Thyroid gland (tissue), 4 donors: Measurements from ENCODE around the gene RUSC1. TPM values are rescaled to one million over a fixed set of nuclear protein-coding genes. Genes with fewer than 3 reads are reported as not detected.

Experiments
- DNase-seq, 2 donors: peaks; one replicate each; pipeline ENCODE4 v3.0.0-alpha.2; 2019
- H3K27ac ChIP-seq, 3 donors: fragments of 200-600 bp; sonication (generic); 1 replicate in 2 of 3; 2 replicates in 1 of 3; pipeline ENCODE4 v1.5.1; 2016 to 2019; ENCODE audit warnings: mild to moderate bottlenecking in 1 of 3, moderate library complexity in 1 of 3
- H3K27me3 ChIP-seq: fragments of 200-600 bp; sonication (generic); one replicate; pipeline ENCODE4 v1.5.1; 2019
- H3K36me3 ChIP-seq, 2 donors: fragments of 200-600 bp; sonication (generic); one replicate each; pipeline ENCODE4 v1.5.1; 2016 to 2019
- H3K4me1 ChIP-seq, 2 donors: fragments of 200-600 bp; sonication (generic); one replicate each; pipeline ENCODE4 v1.5.1; 2017 to 2019
- H3K4me3 ChIP-seq, 3 donors: fragments of 200-600 bp; sonication (generic); replicated peaks in 1 of 3; 1 replicate in 2 of 3; 2 replicates in 1 of 3; pipeline ENCODE4 v1.5.1; 2016; ENCODE audit warnings: mild to moderate bottlenecking in 1 of 3
- H3K9me3 ChIP-seq: fragments of 200-600 bp; sonication (generic); one replicate; pipeline ENCODE4 v1.5.1; 2017
- POLR2A ChIP-seq, 2 donors: fragments of 450-650 bp; IDR thresholded peaks; one replicate each; pipeline ENCODE4 v1.6.1; 2017; ENCODE audit warnings: antibody characterized with exemption in 2 of 2, mild to moderate bottlenecking in 2 of 2, moderate library complexity in 1 of 2
- WGBS, 2 donors: methylation state at CpG; one replicate each; pipeline ENCODE4 v1.1.5; 2017; 5-methylcytosine and 5-hydroxymethylcytosine counted together
- intact Hi-C: fragments of 100-400 bp; cut with DNase I; formaldehyde crosslinking; loops from one replicate; pipeline ENCODE4 v1.15.1; 2023
- microRNA counts, 2 donors: library from miRNA; unstranded; fragments of <30 nt; microRNA quantifications; one replicate each; lab custom pipeline; 2016 to 2017
- microRNA-seq: library from miRNA; unstranded; fragments of <30 nt; microRNA quantifications from one replicate; pipeline ENCODE4, GENCODE V29; 2016
- small RNA-seq: library from RNA; depleted of rRNA; stranded (forward); fragments of <200 nt; gene quantifications from one replicate; pipeline ENCODE3, GENCODE V24; 2016
- total RNA-seq, 4 donors: library from RNA; depleted of rRNA; stranded (reverse); fragments of >200 nt; gene quantifications; one replicate each; pipeline ENCODE4 v1.2.3, GENCODE V29; 2016
- TF ChIP-seq, protein P1 (sequence below), 6 experiments: fragments of 200-600 bp in 3 of 6; fragments of 450-650 bp in 3 of 6; sonication (generic) in 3 of 6; IDR thresholded peaks; one replicate each; pipeline ENCODE4 v1.5.1; 2016 to 2019; ENCODE audit warnings: antibody characterized with exemption in 6 of 6, mild to moderate bottlenecking in 2 of 6, inconsistent platforms in 1 of 6, moderate library complexity in 1 of 6

The RUSC1 gene
- total RNA-seq, 4 donors from 2014 or later: 14.9 to 20.1 (median 16.9) TPM

DNA sequence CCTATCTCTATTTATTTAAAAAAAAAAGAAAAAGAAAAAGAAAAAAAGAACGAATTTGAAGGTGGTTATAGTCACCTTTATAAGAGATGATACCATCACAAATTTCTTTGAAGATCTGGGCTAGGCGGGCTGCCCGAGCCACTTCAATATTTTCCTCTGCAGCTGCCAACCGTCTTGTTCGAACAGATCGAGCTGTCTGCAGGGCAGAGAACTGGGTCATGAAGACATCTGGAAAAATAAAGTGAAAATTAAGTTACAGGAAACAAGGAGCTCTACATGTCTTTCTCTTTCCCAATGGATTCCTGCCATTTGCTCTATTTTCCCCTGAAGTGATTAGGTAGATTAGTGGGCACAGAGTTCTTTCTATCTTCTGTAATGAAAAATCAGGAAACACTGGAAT, 31.9 kb downstream of the RUSC1 start:
- intact Hi-C loops: no loop called here
- no peaks in the 10 kb centered on the region for H3K9me3 ChIP-seq

DNA sequence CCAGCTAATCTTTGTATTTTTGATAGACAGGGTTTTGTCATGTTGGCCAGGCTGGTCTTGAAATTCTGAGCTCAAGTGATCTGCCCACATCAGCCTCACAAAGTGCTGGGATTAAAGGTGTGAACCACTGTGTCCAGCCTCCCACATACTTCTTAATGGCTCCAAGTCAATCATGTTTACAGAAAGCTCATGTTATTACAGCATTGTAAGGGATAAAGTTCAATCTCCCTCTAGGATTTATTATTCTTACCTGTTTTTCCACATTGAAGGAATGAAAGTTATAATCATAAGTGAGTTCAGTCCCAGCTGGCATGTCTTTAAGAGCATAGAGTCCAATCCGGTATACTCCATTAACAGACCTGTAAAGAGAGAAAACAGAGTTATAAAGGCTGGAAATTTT, 39.4 kb downstream of the RUSC1 start:
- WGBS, 2 donors: 93 to 94% methylated on average over 1 of the region's 1 CpG
- H3K27ac ChIP-seq: no peak overlapping the region
- no peak for DNase-seq
- no peak overlapping the region for H3K4me3 ChIP-seq
- TF ChIP-seq, protein P1, sequence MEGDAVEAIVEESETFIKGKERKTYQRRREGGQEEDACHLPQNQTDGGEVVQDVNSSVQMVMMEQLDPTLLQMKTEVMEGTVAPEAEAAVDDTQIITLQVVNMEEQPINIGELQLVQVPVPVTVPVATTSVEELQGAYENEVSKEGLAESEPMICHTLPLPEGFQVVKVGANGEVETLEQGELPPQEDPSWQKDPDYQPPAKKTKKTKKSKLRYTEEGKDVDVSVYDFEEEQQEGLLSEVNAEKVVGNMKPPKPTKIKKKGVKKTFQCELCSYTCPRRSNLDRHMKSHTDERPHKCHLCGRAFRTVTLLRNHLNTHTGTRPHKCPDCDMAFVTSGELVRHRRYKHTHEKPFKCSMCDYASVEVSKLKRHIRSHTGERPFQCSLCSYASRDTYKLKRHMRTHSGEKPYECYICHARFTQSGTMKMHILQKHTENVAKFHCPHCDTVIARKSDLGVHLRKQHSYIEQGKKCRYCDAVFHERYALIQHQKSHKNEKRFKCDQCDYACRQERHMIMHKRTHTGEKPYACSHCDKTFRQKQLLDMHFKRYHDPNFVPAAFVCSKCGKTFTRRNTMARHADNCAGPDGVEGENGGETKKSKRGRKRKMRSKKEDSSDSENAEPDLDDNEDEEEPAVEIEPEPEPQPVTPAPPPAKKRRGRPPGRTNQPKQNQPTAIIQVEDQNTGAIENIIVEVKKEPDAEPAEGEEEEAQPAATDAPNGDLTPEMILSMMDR (IDR thresholded peaks at IDR 0.05): no peak
- TF ChIP-seq POLR2A (IDR thresholded peaks at IDR 0.05): no peak
- intact Hi-C loops: no loop called here
- no peaks in the 10 kb centered on the region for H3K4me1 ChIP-seq
- H3K9me3 ChIP-seq: no peaks in the 10 kb centered on the region
- H3K36me3 ChIP-seq: peaks cover 22 to 35% of the 10 kb centered on the region in 2 donors
- H3K27me3 ChIP-seq: no peaks in the 10 kb centered on the region

More for the DNA sequence above, 31.9 kb downstream of the RUSC1 start:
- Histone ChIP-seq H3K27me3 (no peaks in the 10 kb centered on the region), H3K4me3 (no peak overlapping the region), H3K27ac (no peak overlapping the region), H3K36me3 (peaks cover 68 to 69% of the 10 kb centered on the region in 2 donors), H3K4me1 (no peaks in the 10 kb centered on the region)
- DNase-seq: no peak
- TF ChIP-seq POLR2A (IDR thresholded peaks at IDR 0.05): no peak
- TF ChIP-seq, protein P1 (IDR thresholded peaks at IDR 0.05): no peak
- WGBS, 2 donors: 91 to 96% methylated on average over 6 of the region's 6 CpGs

DNA sequence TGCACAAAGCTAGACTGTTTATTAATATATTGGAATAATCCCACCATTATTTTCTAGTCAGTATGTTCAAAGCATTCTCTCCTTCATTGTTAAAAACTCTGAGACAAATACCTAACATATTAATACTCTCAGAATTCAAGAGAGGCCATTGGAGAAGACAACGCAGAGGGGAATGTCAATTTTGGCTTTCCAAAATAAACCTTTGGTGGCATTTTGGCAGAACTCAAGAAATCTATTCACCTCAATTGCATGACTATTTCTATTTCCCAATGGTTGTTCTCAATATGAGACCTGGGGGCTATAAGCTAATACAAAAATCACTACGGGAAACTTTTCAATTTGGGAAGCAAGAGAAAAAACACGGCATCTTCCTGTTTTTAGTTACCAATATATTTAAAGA, 58.5 kb downstream of the RUSC1 start:
- WGBS, 2 donors: 20 to 28% methylated on average over 3 of the region's 3 CpGs
- intact Hi-C loops: no loop called here
- H3K27ac ChIP-seq: peak overlapping the region; percentile 35 to 56 (median 44)
- no peak overlapping the region for H3K4me3 ChIP-seq
- H3K36me3 ChIP-seq: peaks cover 24 to 35% of the 10 kb centered on the region in 2 donors
- TF ChIP-seq, protein P1 (IDR thresholded peaks at IDR 0.05): no peak
- TF ChIP-seq POLR2A (IDR thresholded peaks at IDR 0.05): no peak
- H3K27me3 ChIP-seq: no peaks in the 10 kb centered on the region
- H3K9me3 ChIP-seq: no peaks in the 10 kb centered on the region
- peaks cover 6 to 21% of the 10 kb centered on the region in 2 donors for H3K4me1 ChIP-seq
- DNase-seq: no peak

DNA sequence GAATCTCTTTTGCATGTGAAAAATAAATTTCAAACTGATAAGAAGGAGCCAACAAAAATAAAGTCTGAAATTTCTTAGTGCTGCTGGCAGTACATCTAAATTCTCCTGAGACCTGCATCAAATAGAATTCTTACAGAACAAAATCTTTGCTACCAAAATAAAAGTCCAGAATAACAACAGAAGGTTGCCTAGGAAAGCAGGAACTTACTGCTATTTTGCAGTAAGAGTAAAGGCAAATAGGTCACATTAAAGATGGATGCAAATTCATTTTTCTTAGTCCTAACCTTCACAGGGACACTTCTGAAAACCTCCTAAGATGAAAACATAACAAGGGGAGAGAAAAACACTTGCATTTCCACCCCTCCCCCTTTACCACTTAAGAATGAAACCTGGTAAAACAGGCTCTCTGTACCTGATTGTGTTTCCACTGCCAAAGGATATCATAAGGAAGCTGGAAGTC, 59.0 kb downstream of the RUSC1 start:
- H3K27ac ChIP-seq: peak overlapping the region; percentile 35 to 56 (median 44)
- H3K27me3 ChIP-seq: no peaks in the 10 kb centered on the region
- TF ChIP-seq POLR2A (IDR thresholded peaks at IDR 0.05): no peak
- TF ChIP-seq, protein P1 (IDR thresholded peaks at IDR 0.05): no peak
- no peaks in the 10 kb centered on the region for H3K9me3 ChIP-seq
- intact Hi-C loops: loop anchor here (10.0 kb wide), 1 partner anchor 185 kb away; the partner anchor contains the start of gene ASH1L
- H3K4me3 ChIP-seq: no peak overlapping the region
- H3K36me3 ChIP-seq: peaks cover 21 to 34% of the 10 kb centered on the region in 2 donors
- DNase-seq: peak in 1 of 2 donors; percentile 5
- H3K4me1 ChIP-seq: peaks cover 6 to 21% of the 10 kb centered on the region in 2 donors

MicroRNAs within 50 kb of the gene (microRNA counts, 767-probe panel; counts per million panel counts)
- microRNA hsa-miR-555 (lab: Ali Mortazavi, UCI): 0 counts per million in 2 donors

Small RNAs within 50 kb of the gene (microRNA-seq; reads per million reads assigned to microRNA genes)
- not detected for gene MIR555

Small RNAs within 50 kb of the gene (small RNA-seq; reads per million reads assigned to genes)
- gene RNU6-106P: not detected

Other genes with a start within 250 kb of the RUSC1 start
- gene EFNA3, start 242.1 kb upstream of the RUSC1 start, total RNA-seq: 1 to 10 TPM; 1.2 to 2.9 (median 2.0) TPM
- gene EFNA1, start 193.0 kb upstream of the RUSC1 start, total RNA-seq: 100 to 1,000 TPM in 1 of 4 donors, 10 to 100 TPM in 3; 56.1 to 129 (median 83.1) TPM
- gene SLC50A1, start 185.0 kb upstream of the RUSC1 start, total RNA-seq: 10 to 100 TPM; 30.9 to 42.2 (median 32.7) TPM
- 100 to 1,000 TPM in 2 of 4 donors, 10 to 100 TPM in 2; 43.3 to 154 (median 94.8) TPM for gene DPM3, start 180.4 kb upstream of the RUSC1 start, total RNA-seq
- 100 to 1,000 TPM in 3 of 4 donors, 10 to 100 TPM in 1; 79.8 to 263 (median 162) TPM for gene KRTCAP2, start 147.6 kb upstream of the RUSC1 start, total RNA-seq
- gene TRIM46, start 147.0 kb upstream of the RUSC1 start, total RNA-seq: under 1 TPM in 1 of 4 donors, not detected in 3; 0.45 TPM
- gene THBS3, start 113.0 kb upstream of the RUSC1 start, total RNA-seq: 10 to 100 TPM in 3 of 4 donors, 1 to 10 TPM in 1; 8.5 to 25.7 (median 18.2) TPM
- 10 to 100 TPM; 37.9 to 75.5 (median 52.1) TPM for gene MTX1, start 112.2 kb upstream of the RUSC1 start, total RNA-seq
- gene ENTREP3, start 65.4 kb upstream of the RUSC1 start, total RNA-seq: 10 to 100 TPM in 1 of 4 donors, 1 to 10 TPM in 3; 5.6 to 12.0 (median 7.8) TPM
- 10 to 100 TPM; 51.9 to 73.5 (median 62.7) TPM for gene SCAMP3, start 58.5 kb upstream of the RUSC1 start, total RNA-seq
- 10 to 100 TPM; 40.0 to 61.6 (median 56.2) TPM for gene CLK2, start 47.4 kb upstream of the RUSC1 start, total RNA-seq
- 1 to 10 TPM; 1.5 to 2.9 (median 2.2) TPM for gene HCN3, start 43.4 kb upstream of the RUSC1 start, total RNA-seq
- gene PKLR, start 19.5 kb upstream of the RUSC1 start, total RNA-seq: not detected
- 100 to 1,000 TPM in 1 of 4 donors, 10 to 100 TPM in 3; 89.0 to 103 (median 98.9) TPM for gene FDPS, start 12.0 kb upstream of the RUSC1 start, total RNA-seq
- gene ASH1L, start 241.9 kb downstream of the RUSC1 start, total RNA-seq: 100 to 1,000 TPM in 1 of 4 donors, 10 to 100 TPM in 3; 68.1 to 120 (median 85.2) TPM